ENCODE measurements around the gene CNTNAP4.

- no peak for TF ChIP-seq EZH2phosphoT487 (IDR thresholded peaks at IDR 0.05; ENCODE audit: borderline replicate concordance, low read depth)
- TF ChIP-seq TAF1 (IDR thresholded peaks at IDR 0.05; ENCODE audit: borderline replicate concordance, low read depth, low read length): no peak
- no peak for TF ChIP-seq CTCF (IDR thresholded peaks at IDR 0.05)
- TF ChIP-seq RFX5 (IDR thresholded peaks at IDR 0.05; ENCODE audit: low read length): no peak
- TF ChIP-seq JUND (IDR thresholded peaks at IDR 0.05): no peak
- TF ChIP-seq POLR2AphosphoS5 (IDR thresholded peaks at IDR 0.05; ENCODE audit: low read depth, low read length): no peak
- no peak for TF ChIP-seq GATA2 (CRISPR knock-in tag; IDR thresholded peaks at IDR 0.05)
- TF ChIP-seq RCOR1 (IDR thresholded peaks at IDR 0.05; ENCODE audit: low read length): no peak
- TF ChIP-seq FOXJ3 (CRISPR knock-in tag; IDR thresholded peaks at IDR 0.05): no peak
- no peak for TF ChIP-seq EP300 (IDR thresholded peaks at IDR 0.05; ENCODE audit: borderline replicate concordance in 1 of 2, low read depth in 1 of 2, low read length in 1 of 2)
- TF ChIP-seq FOXM1 (IDR thresholded peaks at IDR 0.05; ENCODE audit: low read depth): no peak
Observed at GRCh38 chr16:76378020-76378419, 100.8 kb downstream of the CNTNAP4 start.

Data from SK-N-SH (cell line).